GM18520 (cell line): ENCODE results near the gene ADCY5.

Experiments used
- ATAC-seq: cut with Tn5 transposase; IDR thresholded peaks from one replicate; pipeline ENCODE4 v1.9.1; 2021; ENCODE audit not compliant: unreplicated experiment

ADCY5 gene

GRCh38 chr3:123459862-123460261 is 11.0 kb upstream of the ADCY5 start:
- no peak for ATAC-seq

DNA sequence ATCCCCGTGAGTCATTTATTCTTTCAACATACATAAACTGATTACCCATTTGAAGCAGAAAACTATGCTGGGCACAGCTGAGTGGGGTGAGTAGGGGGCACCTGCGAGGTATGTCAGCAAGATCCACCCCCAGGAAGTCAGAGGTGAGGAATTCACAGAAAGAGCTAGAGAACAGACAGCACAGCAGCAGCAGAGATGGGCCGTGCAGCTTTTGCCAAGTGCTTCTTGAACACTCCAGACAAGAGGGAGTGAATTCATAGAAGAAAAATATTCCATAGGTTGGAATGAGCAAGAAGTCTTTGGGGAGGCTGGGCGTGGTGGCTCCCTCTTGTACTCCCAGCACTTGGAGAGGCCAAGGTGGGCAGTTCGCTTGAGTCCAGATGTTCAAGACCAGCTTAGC is 9.4 kb upstream of the ADCY5 start:
- no peak for ATAC-seq

- no peak for ATAC-seq
These were observed 9.0 kb upstream of the ADCY5 start for GRCh38 chr3:123457841-123458240.

- no peak for ATAC-seq
These were observed 4.8 kb upstream of the ADCY5 start for GRCh38 chr3:123453675-123454074.

GRCh38 chr3:123451186-123451585 is 2.3 kb upstream of the ADCY5 start:
- no peak for ATAC-seq

DNA sequence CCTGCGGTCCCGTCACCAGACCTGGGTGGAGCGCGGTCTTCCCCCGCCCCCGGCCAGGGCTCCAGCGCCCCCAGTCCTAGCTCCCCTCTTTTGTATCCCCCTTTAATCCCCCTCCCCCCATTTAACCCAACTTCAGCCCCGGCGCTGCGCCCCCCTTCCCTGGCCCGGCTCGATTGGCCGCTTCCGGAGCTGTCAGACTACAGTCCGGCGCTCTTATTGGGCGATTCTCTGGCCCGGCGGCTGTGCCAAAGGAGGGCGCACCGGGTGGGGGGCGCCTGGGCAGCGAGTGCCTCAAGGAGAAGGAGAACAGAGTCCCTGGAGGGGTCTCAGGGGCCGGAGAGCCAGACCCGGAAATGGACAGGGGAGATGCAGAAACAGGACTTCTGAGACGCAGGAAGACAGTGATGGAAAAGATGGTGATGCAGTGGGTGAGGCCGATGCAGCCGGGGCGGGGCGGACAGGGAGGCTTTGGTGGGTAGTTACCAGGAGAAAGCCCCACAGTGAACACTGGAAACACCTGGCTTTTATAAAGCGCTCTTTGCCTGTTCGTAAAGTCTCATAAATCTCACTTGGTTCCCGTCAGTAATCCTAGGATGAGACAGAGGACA is 1.2 kb upstream of the ADCY5 start:
- ATAC-seq, result no peak

DNA sequence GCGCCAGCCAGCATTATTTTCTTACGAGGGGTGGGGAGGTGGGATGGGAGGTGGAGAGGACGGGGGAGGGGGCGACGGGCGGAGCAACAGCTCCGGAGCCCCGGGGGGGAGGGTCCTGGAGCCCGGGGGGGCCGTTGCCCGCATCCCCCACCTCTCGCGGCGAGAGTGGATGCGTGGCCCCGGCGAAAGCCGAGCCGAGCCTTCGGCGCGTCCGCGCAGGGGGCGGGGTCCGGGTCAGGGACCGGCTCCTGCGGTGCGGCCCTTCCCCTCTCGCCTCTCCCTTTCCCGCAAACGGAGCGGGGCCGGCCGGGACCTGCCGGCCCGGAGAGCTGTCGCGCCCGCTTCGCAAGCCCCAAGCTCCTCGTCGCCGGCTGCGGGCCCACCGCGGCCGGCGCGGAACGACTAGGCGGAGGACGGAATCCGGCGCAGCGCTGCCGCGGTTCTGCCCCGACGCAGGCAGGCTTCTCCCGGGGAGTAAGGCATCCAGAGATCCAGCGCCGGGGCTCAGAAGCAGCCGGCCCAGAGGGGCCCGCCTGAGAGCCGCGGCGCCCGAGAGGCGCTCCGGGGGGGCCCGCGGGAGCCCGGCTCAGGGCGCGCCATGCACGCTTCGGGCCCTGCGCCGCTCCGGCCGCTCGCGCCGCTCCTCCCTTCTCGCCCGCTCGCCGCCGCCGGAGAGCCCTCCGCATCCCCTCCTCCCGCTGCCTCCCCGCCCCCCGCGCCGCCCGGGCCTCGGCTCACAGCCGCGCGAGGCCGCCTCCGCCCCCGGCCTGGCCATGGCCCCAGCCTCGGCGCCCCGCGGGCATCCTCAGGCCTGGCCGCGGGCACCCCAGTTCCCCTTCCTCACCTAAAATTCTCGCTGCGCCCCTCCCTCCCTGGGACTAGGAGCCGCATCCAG is 459 bp upstream of the ADCY5 start:
- no peak for ATAC-seq

- ATAC-seq, result no peak
These were observed 957 bp downstream of the ADCY5 start for GRCh38 chr3:123447749-123448517.

DNA sequence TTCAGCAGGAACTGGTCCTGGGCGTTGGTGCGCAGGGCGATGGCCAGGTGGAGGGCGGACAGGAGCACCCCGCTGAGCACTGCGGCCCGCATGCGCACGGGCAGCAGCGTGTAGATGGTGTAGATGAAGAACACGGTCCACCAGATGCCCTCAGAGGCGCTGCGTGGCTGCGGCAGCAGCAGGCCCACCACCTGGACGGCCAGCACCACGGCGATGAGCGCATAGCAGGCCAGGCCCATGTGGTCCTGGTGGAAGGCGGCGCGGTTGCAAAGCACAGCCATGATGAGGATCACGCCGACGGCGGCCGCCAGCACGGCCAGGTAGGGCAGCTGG is 1.5 kb downstream of the ADCY5 start:
- ATAC-seq, result no peak

GRCh38 chr3:123446610-123447109 is 2.2 kb downstream of the ADCY5 start:
- no peak for ATAC-seq

DNA sequence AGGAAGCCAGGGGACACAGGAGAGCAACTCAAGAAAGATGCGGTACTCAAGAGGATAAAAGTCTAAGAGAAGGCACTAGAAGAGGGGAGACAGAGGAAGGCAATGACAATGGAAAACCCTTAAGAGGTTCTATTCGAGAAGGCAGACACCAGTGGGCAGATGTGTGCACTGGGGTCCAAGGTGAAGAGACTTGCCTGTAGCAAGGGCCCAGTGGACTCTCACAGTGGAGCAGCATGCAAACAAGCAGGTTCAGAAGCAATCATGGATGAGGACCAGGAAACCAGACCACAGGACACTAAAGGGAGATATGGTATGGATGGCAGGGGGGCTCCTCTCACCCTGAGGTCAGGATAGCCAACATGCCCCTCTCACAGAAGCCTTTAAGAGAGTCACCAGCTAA is 2.7 kb downstream of the ADCY5 start:
- no peak for ATAC-seq

DNA sequence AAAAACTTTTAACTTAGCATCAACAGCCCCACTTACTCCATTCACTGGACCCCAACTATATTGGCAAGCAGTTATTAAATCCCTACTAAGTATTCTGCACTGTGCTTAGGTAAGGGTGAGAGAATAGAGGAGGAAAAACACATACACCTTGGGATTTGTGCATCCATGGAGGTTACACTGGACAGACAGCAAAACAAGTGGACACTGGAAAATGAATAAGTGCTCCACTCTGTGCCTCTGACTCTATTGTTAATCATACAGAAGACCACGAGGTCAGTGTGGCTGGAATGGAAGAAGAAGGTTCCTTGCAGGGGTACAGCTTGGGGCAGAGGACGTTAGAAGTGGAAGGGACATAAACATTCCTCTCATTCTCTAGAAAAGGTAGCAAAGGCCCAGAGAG is 3.2 kb downstream of the ADCY5 start:
- no peak for ATAC-seq

DNA sequence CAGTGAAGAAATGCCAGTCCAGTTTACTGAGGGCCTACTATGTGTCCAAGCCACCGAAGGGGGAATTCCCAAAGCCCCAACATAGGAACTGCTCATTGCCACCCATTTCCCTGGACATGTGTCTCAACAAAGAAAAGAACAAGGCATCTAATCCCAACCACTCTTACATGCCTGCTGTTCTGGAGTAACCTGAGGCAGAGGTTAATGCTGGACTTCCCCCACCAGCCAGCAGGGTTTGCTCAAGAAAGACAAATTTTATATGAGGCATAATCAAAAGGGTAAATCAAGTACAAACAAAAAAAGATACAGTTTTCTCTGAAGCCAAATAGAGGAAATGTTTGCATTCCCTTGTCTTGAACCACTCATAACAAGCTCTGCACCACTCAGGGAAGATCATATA is 4.1 kb downstream of the ADCY5 start:
- ATAC-seq, result no peak

GRCh38 chr3:123444023-123444422 is 4.9 kb downstream of the ADCY5 start:
- no peak for ATAC-seq

- no peak for ATAC-seq
These were observed 6.0 kb downstream of the ADCY5 start for GRCh38 chr3:123442908-123443307.

DNA sequence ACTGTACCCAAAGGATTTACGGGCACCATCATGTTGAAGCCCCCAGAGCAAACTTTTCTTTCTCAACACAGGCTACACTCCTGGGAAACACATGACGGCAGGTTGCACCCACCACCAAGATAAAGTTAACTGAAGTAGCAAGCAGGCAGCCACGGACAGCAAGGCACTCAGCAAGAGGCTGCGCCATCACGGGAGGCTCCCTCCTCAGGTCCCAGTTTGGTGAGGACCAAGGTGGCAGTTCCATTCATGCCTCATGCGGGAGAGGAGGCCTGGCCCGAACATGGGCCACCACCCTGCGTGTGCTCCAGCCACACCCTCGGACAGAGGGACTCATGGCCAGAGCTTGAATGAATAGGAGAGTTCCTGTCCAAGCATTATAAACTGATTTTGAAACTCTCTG is 6.8 kb downstream of the ADCY5 start:
- no peak for ATAC-seq

DNA sequence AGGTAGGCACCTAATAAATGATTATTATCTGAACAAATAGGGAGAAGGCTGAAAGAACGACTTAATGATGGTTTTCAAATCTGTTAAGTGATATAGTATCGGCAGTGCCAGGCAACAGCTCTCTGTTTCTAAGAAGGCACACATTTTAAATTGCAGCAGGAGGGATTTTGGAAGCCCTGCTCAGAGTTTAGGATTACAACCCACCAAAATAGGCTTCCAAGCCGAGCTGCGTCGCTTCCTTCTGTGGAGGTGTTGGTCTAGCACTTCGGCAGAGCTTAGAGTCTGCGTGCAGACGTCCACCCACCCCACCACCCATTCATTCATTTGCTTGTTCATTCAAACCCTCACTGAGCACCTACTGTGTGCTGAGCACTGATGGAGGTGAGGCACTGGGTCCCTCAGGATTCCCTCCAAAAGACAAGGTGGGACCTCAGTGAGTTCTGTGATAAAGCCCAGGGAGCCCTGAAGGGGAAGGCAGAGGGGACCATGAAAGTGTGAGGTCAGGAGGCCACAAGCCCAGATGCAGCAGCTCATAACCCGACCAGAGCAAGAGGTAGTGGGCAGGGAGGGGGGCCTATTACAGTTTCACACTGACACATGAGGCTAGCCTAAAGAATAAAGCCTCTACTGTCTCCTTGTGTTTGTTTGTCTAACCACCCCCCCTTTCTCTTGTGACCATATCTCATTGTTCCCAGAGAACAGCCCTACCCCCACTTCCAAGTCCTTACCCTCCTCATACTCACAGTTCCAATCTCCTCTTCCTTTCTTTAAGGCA is 8.9 kb downstream of the ADCY5 start:
- ATAC-seq, result no peak

DNA sequence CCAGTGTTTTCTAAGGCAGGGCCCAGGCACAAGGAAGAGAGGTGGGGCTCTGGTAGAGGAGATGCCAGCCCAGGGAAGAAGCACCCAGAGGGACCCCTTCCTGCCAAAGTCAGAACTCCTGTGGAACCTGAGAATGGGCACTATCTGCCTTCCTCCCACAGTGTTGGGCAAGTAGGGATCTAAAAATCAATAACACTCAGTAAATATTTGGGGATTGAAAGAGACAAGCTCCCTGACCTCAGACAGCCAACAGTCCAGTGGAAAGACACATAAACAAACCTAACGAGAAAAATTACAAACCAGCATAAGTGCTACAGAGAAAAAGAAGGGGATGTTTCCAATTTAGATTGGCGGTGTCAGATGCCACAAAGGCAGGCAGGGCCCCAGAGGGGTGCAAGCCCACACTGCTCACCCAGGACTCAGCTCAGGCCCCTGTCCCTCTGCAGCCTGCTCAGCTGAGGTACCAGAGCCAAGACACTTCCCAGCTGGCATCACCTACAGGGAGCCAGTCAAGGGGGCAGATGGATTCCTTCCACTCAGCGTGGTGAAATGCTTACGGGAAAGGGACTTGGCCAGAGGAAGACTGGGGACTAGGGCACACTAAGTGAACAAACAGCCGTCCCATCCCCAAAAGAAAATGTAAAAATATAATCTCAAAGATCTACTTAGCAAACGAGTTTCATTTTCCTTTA is 15.9 kb downstream of the ADCY5 start:
- ATAC-seq, result no peak

GRCh38 chr3:123431658-123432324 is 17.1 kb downstream of the ADCY5 start:
- no peak for ATAC-seq
